GM12872 (cell line): ENCODE data around the gene HBS1L.

ENCODE experiments used
- TF ChIP-seq, protein P1 (sequence below): IDR thresholded peaks from 3 replicates; pipeline ENCODE4 v1.5.1; 2011; ENCODE audit warnings: low read depth, mild to moderate bottlenecking, low read length, moderate library complexity; ENCODE audit not compliant: insufficient read depth

The HBS1L gene

DNA sequence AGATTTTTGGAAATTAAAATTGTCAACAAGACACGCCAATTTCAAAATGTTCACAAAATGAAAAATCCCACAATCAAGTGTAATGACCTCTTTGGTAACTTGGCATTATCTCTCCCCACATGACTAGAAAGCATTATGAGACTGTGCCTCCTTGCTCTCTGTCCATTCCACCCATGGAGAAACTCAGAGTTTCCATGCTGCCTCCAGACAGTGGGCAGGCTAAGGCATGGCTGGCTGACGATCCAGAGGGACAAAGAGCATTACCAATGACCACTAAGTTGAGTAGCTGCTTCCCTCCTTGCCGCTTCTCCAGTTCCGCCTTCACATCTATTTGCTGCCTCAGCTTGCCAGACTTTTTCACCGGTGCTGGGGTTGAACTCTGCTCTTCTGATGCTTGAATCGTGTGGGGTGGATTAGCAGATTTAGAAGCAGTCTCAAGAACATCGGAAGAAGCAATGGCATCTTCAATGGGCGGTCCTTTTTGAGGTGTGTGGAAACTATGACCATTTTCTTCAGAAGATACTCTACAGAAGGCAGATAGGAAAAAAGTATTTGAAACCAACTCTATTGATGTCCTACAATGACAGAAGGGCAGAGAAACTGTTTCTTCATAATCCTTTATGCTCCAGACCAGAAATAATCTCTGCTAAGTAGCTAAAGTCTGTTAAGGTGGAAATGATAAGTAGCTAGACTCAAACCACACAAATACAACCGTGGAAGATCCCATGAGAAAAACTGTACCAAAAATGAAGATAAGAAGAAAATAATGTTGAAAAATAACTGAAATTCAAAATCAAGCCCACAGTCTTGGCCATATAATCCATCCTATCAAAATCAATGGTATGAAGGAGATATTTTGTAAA is 57.3 kb downstream of the HBS1L start:
- TF ChIP-seq, protein P1, sequence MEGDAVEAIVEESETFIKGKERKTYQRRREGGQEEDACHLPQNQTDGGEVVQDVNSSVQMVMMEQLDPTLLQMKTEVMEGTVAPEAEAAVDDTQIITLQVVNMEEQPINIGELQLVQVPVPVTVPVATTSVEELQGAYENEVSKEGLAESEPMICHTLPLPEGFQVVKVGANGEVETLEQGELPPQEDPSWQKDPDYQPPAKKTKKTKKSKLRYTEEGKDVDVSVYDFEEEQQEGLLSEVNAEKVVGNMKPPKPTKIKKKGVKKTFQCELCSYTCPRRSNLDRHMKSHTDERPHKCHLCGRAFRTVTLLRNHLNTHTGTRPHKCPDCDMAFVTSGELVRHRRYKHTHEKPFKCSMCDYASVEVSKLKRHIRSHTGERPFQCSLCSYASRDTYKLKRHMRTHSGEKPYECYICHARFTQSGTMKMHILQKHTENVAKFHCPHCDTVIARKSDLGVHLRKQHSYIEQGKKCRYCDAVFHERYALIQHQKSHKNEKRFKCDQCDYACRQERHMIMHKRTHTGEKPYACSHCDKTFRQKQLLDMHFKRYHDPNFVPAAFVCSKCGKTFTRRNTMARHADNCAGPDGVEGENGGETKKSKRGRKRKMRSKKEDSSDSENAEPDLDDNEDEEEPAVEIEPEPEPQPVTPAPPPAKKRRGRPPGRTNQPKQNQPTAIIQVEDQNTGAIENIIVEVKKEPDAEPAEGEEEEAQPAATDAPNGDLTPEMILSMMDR, result no peak

DNA sequence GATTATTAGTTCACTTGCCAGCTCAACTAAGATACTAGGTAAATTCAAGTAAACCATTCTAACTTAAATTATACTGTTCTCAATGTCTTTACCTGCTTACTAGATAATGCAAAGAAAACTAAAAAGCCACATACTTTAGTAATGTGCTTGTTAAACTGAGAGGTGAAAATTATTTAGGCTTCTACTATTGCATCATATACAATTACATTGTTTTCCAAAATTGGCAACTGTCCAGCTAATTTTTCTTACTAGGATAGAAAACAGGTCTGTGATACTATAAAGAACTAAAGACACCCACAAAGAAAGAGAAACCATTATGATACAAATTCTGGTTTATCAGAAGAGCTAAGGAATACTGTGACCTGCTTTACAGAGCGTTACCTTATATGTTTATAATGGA is 59.1 kb downstream of the HBS1L start:
- TF ChIP-seq, protein P1, result no peak

DNA sequence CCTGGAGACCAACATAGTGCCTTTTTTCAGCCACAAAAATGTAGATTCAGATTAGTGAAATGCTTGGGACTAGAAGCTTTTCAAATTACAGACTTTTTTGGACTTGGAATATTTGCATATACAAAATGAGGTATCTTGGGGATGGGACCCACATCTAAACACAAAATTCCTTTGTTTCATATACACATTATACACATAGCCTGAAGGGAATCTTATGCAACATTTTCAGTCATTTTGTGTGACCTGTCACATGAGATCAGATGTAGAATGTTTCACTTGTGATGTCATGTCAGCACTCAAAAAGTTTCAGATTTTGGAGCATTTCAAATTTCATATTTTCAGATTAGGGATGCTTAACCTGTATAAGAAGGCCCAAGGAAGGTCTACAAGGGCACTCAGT is 60.2 kb downstream of the HBS1L start:
- TF ChIP-seq, protein P1, result no peak

DNA sequence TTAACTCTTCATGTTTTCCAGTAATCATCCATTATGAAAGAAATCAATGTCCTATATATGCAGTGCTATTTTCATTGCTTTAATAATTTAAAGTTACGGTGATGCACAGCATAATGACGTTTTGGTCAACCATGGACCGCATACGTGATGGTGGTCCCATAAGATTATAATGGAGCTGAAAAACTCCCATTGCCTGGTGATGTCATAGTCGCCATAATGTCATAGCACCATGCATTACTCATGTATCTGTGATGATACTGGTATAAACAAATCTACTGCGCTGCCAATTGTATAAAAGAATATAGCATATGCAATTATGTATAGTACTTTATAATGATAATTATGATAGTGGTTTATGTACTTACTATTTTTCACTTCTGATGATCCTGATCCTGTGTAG is 62.5 kb downstream of the HBS1L start:
- TF ChIP-seq, protein P1, result no peak

DNA sequence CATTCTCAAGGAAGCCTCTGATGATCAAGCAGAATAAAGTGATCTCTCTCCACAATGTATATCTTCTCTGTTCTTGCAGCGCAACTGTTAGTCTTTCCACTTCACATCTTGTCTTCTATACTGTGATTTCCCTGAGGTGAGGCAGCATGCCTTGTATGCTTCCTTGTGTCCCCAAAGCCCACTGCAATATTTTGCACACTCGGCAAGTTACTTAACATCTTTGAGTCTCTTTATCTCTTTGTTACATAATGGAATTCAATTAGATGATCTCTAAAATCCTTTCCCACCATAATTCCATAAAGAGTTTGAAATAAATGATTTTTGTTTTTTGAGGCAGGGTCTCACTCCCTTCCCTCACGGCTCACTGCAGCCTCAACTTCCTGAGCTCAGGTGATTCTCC is 64.4 kb downstream of the HBS1L start:
- TF ChIP-seq, protein P1, result no peak

DNA sequence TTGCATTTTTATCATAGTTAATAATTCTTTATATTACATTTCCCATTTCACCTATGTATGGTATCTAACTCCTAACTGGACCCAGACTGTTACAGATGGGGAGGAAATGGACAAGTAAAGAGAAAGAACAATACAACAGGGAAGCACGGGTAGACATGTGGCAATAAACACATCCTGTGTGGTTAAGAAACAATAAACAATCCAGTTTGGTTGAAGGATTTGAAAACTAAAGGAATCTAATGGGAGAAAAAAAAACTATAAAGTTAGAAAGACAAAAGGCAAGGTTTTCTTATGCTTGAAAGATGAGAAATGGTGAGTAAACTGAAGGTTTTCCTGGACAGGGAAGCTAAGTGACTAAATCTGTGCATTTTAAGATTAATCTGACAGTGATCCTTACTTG is 69.8 kb downstream of the HBS1L start:
- TF ChIP-seq, protein P1, result no peak

DNA sequence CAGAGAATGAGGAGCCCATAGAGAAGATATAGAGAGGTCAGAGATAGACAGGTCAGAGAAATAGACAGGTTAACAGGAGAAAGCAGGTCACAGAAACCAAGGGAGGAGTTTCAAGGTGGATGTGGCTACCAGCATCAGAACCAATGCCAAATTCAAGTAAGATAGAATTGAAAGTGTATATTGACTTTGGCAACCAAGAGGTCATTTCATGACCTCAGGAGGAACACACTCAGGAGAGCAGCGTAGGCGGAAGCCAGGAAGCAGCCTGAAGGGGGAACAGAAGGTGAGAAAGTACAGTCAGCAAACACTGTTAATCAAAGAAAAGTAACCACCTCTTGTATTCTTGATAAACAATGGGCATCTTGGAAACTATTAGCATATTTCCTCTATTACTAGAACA is 70.8 kb downstream of the HBS1L start:
- TF ChIP-seq, protein P1, result no peak
